GM19193 (cell line): ENCODE data around the gene PHACTR3.

Experiments
- POLR2A ChIP-seq: IDR thresholded peaks from 4 replicates; pipeline ENCODE4 v1.6.1; 2011; ENCODE audit not compliant: insufficient read depth, insufficient read length; ENCODE audit errors: extremely low read depth

PHACTR3 gene

GRCh38 chr20:59624401-59624800, 20.1 kb downstream of the PHACTR3 start:
- no peak for TF ChIP-seq POLR2A

GRCh38 chr20:59625214-59625922, 21.0 kb downstream of the PHACTR3 start:
- no peak for TF ChIP-seq POLR2A

- no peak for TF ChIP-seq POLR2A
These were observed 23.0 kb downstream of the PHACTR3 start for GRCh38 chr20:59627298-59627697.

GRCh38 chr20:59628171-59628570, 23.8 kb downstream of the PHACTR3 start:
- TF ChIP-seq POLR2A, result no peak

- TF ChIP-seq POLR2A, result no peak
These were observed 25.1 kb downstream of the PHACTR3 start for GRCh38 chr20:59629141-59630045.

GRCh38 chr20:59630526-59630925, 26.2 kb downstream of the PHACTR3 start:
- TF ChIP-seq POLR2A, result no peak

- TF ChIP-seq POLR2A, result no peak
These were observed 27.6 kb downstream of the PHACTR3 start for GRCh38 chr20:59631751-59632540.

- no peak for TF ChIP-seq POLR2A
These were observed 28.3 kb downstream of the PHACTR3 start for GRCh38 chr20:59632541-59633113.

- no peak for TF ChIP-seq POLR2A
These were observed 29.4 kb downstream of the PHACTR3 start for GRCh38 chr20:59633656-59634251.

GRCh38 chr20:59634435-59635005, 30.2 kb downstream of the PHACTR3 start:
- no peak for TF ChIP-seq POLR2A

- TF ChIP-seq POLR2A, result no peak
These were observed 32.5 kb downstream of the PHACTR3 start for GRCh38 chr20:59636766-59637370.

- no peak for TF ChIP-seq POLR2A
These were observed 35.9 kb downstream of the PHACTR3 start for GRCh38 chr20:59640267-59640666.

- no peak for TF ChIP-seq POLR2A
These were observed 39.3 kb downstream of the PHACTR3 start for GRCh38 chr20:59643615-59644061.

GRCh38 chr20:59644371-59644939, 40.1 kb downstream of the PHACTR3 start:
- TF ChIP-seq POLR2A, result no peak

GRCh38 chr20:59645271-59645670, 40.9 kb downstream of the PHACTR3 start:
- TF ChIP-seq POLR2A, result no peak
